ENCODE data around the gene EXOC6B.

The EXOC6B gene

DNA sequence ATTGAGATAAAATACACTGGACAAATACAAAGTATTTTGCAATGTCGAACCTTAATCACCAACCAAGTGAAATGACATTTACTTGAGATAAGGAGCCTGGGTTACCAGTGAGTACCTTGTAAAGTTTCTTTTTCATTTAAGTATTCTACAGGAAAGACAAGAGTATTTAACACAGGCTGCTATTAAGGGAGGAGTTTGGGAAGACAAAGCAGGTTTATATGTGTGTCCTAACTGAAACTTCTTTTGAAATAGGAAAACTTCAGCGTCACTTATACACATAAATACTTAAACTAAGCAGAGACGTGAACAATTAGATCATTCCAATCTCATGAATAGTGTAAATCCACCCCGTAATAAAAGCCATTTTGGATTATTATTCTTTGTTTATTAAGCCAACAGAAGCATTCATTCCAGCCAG is 551.4 kb downstream of the EXOC6B start:
- no peak for DNase-seq (ENCODE audit: low spot score)

DNA sequence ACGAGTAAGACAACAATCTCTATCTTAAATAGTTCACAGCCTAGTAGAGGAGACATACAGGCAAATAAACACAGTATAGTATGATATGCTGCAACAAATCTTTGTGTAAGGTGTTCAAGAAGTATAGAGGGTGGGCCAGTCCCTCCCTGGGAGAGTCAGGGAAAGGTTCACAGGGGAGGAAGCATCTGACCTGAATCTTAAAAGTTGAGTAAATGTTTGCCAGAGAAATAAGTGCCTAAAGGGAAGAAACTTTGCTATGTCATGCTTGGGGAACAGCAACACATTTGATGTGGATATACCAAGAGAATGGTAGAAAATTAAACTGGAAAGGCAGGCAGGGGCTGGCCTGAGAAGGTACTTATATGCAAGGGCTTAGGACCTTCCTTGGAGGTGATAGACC is 552.4 kb downstream of the EXOC6B start:
- DNase-seq (ENCODE audit: low spot score) = no peak

DNA sequence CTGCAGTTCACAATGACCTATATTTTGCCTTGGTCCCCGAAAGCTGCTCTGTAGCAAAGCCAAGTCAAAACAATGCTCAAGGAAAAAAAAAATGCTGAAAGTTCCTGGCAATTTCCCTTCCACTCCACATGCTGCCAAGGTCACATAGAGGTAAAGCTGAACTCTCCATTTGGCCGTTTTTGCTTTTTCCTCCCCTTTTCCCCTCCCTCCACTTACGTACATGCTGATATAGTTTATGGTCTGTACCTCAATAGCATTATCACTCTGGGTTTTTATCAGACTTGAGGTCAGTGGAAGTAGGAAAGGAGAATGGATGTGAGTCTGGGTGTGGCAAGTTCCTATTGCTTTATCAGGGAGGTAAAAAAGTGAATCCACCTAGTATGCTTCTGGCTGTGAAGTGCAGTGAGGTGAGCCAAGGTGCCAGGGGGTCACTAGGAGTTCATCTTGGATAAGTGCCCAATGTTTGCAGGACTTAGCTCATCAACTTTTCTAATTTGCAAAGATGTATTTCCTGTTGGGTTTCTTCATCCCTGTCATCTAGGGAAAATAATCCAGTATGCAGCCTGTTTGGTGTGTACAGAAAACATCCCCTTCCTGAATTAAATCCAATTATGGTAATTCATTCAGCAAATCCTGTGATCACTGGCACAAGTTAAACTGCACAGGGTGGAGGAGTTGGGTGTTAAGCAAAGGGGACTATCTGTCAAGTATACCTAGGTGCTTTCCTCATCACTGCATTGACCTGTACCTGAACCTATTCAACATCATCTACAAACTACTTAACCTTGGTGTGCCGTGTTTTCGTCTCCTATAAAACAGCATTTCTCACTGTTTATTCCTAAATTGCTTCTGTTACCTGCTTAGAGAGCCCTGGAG is 553.8 kb downstream of the EXOC6B start:
- DNase-seq (ENCODE audit: low spot score) = no peak

DNA sequence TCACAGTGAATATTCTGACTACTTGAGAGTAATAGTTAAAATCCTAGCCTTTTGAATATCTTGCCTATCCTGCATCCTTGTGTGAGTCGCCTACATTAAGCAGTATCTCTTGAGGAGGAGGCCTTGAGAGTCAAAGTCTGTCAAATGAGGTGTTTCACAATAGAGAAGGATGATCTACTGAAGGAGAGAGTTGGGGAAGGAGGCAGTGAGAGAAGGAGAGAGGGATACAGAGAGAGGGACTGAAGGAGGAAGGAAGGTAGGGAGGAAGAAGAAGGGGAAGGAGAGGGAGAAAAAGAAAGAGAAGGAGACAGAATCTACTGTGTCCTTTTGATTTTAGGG is 554.6 kb downstream of the EXOC6B start:
- DNase-seq (ENCODE audit: low spot score) = no peak

DNA sequence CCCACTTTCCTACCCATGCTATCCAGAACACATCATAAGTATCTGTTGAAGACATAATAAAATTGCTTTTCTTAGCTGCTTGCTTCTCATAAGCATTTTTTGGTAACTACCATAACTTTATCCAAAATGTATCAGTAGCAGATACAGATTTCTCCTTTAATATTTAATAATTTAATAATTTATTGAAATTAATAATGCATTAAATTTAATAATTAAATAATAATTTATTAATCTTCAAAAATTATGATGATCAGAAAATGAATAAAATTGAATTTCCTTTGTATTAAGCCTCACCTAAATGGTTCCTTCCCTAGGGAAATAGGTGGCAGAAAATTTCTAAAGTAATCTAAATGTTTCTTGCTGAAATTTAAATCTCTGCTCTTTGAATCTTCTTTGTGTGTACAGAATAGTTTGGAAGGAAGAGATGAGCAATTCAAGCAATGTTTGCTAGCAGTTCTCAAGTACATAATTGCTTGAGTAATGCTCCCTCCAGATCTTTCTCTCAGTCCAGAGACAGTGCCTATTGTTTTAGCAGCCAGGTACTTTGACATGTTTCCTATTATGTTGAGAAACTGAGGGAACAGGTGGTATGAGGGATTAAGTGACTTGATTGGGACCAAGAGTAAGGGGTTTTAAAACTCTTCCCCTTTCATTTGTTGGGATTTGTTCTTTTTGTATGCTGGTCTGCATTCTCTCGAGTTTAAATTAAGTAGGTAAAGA is 555.1 kb downstream of the EXOC6B start:
- DNase-seq (ENCODE audit: low spot score) = no peak

DNA sequence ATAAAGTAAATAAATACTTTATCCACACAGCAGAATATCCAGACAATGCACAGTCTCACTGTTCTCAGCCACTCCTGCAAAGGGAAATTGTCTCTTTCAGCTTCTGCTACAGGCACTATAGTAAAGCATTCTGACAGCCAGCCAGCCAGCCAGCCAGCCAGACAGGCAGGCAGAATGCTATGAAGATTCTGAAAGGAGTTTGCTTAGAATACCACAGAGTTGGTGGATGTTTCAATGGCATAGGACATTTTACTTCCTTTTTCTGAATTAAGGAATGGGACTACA is 562.1 kb downstream of the EXOC6B start:
- no peak for DNase-seq (ENCODE audit: low spot score)

DNA sequence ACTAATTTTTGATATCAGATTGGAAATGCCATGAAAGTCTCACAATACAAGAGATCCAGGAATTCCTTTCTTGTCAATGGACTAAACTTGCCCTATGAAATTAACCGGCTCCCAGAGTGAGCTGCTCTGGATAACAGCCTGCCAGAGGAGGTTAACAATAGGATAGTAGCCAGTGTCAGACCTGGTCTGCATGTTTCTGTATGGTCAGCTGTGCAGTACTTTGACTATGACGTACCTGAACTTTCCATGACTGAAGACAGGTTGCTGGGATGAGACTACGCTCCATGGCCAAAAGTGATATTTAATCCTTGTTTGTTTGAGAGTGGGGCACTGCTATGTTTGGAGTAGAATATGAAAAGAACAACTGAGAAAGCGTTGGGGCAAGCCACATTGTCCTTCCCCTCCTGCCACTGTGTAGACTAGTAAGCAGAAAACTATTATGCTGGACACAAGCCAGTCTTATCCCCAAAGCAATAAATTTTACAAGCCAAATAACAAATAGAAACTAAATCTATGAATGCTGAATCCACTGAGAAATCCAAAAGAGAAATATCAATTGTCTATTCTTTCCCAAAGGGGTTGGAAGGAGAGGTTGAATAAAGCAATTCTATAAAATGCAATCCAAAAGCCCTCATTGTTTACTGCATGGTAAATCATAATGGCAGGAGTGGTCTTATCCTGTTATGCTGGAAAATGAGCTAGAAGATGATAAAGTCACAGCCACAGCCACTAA is 562.6 kb downstream of the EXOC6B start:
- peak; percentile 28 for DNase-seq (ENCODE audit: low spot score)

DNA sequence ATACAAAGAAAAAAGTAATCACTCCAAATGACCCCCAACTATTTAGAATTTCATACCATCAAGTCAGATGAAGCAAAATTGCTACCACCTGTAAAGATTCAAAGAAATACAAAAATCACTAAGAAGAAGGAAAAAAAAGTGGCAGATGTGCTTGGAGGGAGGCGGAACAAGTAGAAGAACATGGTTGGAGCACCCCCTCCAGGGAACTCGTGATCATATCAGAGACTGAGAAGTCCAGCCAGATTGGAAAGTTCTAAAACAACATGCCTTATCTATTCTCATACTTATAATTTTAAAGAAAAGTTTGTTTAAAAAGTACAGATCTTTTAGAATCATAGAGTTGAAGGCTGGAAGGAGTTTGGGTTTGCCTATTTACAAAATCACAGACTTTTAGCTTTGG is 564.8 kb downstream of the EXOC6B start:
- DNase-seq (ENCODE audit: low spot score) = no peak

DNA sequence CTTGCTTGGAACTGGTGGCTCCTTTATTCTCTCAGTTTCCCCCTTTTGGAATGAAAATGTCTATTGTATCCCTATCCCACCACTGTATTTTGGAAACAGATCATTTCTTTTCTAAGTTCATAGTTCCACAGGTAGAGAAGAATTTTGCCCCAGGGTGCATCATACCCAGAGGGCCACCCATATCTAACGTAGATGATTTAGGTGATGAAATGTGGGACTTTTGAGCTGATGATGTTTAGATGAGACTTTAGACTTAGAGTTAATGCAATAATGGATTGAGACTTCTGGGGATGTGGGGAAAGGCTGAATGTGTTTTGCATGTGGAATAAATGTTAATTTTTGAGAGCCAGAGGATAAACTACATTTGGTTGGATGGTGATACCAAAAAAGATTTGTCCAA is 570.3 kb downstream of the EXOC6B start:
- no peak for DNase-seq (ENCODE audit: low spot score)

DNA sequence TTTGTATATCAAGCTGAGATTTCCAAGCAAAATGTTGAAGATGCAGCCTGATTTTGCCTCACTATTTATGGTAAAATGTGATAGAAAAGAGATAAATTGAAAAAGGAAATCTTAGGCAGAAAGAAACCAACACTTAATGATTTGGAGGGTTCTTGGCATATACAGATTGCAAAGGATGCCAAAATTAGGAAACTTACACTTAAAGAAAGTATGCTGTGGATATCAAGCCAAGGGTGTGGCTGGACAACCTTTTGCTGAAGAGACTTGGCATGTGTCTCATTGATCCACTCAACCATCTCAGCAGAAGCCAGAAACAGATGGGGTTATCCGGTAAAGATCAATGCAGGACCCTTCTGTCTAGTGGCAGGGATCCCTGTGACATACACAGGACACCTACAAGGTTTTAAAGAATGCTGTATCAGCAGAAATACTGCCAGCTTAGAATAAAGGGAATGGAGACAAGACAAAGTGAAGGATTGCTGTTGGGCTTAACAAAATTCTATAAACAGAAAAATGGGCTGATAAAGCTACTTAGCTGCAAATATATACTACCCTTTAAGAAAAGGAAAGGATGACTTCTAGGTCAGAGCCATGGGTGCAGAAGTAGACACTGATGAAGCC is 570.9 kb downstream of the EXOC6B start:
- DNase-seq (ENCODE audit: low spot score) = no peak

DNA sequence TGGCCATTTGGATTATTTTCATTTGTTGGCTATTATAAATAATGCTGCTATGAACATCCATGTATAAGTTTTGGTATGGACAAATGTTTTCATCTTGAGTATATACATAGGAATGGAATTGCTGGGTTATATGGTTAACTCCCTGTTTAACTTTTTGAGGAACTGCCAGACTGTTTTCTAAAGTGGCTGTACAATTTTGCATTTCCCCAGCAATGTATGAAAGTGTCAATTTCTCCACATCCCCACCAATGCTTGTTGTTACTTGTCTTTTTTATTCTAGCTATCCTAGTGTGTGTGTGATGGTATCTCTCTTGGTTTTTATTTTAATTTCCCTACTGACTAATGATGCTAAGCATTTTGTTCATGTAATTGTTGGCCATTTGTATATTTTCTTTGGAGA is 587.5 kb downstream of the EXOC6B start:
- DNase-seq (ENCODE audit: low spot score) = no peak

DNA sequence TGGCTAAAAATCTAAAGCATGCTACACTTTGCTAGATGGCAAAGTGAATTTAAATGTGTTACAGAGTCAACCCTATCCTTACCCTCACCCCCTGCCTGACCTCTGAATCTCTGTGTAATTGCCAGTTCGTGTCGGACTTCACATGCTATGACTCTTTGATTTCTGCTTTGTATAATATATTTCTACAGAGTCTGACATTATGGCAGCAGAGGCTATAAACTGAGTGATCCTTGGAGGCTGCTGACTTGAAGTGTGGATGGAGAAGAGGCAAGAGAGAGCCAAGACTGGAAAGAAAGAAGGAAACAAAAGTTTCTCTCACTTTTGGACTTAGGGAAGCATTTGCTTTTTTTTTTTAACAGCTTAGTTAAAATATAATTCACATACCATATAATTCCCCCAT is 588.3 kb downstream of the EXOC6B start:
- no peak for DNase-seq (ENCODE audit: low spot score)

DNA sequence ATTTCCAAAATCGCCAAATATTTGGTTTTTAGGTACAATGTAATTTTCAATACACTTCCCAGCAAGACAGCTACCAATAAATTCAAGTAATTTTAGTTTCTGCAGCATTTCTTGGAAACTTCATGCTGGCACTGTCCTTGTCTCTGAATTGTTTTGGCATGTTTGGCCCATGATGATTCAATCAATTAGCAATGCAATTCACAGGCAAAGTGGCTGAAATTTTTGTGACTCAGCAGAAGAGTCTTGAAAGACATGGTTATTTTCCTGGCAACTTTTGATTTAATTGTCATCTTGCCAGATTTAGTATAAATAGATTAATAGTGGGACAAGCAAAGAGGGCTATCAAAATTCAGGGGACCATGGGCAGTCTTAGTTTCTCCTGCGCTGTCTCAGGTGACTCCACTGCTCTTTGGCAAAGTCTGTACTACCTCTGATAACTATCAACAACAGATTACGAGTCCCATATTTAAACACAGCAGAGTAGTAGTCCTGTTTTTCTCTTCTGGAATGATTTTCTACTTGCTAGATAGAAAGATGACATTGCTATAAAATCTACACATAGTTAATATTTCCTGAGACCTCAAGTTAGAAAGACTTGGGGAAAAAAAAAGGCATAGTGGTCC is 589.3 kb downstream of the EXOC6B start:
- peak; percentile 86 for DNase-seq (ENCODE audit: low spot score)

DNA sequence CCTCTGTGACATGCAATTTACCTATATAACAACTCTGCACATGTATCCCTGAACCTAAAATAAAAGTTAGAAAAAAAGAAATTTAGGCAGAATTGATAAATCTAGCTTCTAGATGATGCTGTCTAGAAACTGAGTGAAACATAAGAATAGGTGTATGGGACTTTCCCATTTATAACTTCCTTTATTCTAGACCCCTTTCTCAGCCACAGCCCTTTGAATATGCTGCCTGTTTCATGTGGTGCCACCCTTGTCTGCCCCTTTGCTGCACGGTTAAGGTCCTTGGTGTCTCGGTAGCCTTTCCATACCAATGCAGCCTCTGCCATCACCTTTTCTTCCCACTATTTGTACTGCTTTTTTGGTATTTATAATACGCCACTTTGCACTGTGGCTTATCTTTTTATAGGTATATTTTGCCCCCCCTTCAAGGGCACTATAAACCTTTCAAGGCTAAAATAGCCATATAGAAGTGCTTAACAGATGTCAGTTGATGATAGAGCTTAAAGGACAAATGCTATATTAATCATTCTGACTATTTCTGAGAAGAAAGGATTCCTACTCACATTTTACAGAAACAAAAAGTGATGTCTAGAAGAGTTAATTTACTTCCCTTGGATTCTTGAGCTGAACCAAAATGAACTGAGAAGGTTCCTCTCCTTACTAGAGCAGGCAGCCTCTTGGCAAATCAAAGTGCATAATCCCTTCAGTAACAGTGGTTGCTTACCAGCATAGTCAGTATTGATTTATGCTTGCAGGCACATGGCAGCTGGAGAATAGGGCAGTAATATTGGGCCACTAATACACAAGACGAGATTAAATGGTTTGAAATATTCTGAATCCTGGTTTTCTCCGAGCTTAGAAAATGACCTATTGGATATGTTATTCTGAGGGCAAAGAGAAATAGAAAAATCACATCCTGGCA is 590.1 kb downstream of the EXOC6B start:
- DNase-seq (ENCODE audit: low spot score) = no peak

DNA sequence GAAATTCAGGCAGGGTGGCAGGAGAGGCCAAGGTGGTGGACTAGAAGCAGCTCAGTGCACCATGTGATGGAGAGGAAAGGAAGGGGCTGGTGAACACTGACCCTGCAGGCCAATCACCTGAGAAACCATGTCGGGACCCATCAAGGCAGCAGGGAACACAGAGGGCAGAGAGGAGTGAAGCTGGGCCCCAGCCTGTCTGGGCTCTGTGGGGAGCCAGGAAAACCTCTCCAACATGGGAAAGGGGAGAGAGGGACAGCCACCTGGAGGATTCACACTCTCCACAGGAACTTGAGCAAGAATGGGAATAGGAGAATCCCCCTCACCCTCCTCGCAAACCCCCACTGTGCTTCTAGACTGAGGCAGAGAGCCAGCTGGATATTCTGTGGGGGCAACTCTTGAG is 592.6 kb downstream of the EXOC6B start:
- no peak for DNase-seq (ENCODE audit: low spot score)

DNA sequence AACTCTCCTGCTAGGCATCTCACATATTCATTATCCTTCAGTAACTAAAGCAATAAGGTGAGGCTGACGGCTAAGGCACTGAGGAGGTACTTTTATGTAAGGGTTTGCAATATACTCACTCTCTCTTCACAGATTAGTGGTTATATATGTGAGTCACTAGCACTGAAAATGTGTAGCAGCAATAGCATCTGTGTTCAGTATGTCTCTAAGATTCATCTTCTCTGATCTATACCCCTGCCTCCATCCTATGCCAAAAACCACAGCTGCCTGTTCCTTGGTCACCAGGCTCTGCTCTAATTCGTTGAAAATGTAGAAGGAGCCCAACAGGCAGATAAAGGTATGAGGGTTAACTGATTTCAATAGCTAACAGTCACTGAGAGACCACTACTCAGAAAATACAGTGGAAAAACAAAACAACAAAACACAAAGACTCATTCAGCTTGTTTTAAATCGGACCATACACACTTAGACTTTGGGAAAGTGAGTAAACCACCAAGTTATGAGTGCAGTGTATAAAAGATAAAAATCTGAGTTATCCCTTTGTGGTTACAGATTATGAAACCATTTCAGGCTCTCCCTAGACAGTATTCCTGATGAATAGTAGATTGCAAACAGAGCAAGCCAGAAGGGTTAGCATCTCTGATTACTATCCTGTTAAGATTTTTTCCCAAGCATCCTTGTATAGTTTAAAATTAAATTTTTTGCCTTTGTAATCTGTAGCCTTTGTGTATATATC is 602.8 kb downstream of the EXOC6B start:
- DNase-seq (ENCODE audit: low spot score) = peak; percentile 63

DNA sequence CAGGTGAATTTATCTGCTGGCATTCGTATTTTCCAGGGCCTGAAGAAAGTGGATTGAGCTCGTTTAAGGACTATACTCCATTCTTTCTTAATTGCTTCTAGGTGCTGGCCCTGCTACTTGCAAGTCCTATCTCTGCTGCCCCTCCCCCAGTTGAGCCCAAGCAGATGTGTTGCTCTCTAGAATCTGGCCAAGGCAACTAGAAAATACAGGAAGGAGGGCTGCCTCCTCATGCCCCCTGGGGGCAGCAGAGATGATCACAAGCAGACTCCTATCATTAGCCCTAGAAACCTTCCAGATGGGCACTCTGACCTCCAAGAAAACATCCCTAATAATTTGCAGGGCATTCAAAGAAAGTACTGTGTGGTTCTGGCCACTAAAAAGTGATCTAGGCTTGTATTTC is 605.7 kb downstream of the EXOC6B start:
- no peak for DNase-seq (ENCODE audit: low spot score)

DNA sequence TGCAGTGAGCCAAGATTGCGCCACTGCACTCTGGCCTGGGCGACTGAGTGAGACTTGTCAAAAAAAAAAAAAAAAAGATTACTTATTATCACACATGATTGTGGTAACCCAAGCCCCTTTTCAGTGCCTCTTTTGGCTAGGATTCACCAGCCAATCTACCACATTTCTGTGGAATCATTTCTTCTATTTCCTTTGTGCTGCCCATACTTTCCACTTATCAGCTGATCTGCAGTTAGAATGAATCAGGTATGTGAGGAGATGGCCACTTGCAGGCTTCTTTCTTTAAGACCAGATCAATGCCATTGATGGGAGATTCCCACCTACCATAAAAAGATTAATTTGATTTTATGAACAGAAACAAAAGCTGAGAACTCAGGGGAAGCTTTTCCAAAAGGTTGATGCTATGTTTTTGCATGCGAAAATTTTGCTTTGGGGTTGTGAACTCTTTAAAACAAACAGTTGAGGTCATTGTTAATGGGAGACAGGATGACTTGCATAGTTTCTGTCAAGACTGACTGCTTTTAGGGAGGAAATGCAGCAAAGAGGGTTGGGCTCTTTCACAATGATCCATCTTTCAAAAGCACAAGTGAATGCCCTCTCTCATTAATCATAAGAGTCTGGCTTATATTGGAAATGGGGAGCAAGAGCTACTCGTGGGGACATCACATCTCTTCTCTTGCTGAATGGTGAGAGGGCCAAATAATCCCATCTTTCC is 611.2 kb downstream of the EXOC6B start:
- peak; percentile 25 for DNase-seq (ENCODE audit: low spot score)

DNA sequence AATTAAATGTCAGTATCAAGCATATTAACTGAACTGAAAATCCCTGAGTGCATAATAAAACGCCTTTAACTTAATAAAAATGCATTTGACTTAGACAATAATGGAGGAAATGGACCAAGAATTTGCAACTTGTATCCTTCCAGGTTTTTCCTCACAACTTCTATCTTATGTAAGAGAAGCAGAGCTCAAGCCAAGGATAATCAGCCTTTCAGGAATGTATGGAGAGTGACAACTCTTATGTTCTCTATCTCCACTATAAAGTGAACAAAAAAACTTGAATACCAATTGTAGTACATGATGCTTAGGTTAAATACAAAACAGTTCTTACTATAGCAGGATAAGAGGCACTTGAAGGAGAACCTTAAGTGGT is 613.4 kb downstream of the EXOC6B start:
- no peak for DNase-seq (ENCODE audit: low spot score)
